Hematopoietic multipotent progenitor cell treated with erythropoietin and hydrocortisone succinate and interleukin-3 and kit ligand, for 8 days (in vitro differentiated cells): Measurements from ENCODE around the gene LRBA.

Source experiments
- DNase-seq: peaks from one replicate; pipeline ENCODE4 v3.0.0-alpha.2; 2015

Gene LRBA

GRCh38 chr4:150302553-150302952 lies 712.5 kb downstream of the LRBA start:
- DNase-seq, result peak; percentile 43

GRCh38 chr4:150299816-150300215 lies 715.3 kb downstream of the LRBA start:
- DNase-seq, result no peak

- peak; percentile 70 for DNase-seq
These were observed 717.1 kb downstream of the LRBA start for GRCh38 chr4:150297861-150298474.

- no peak for DNase-seq
These were observed 725.2 kb downstream of the LRBA start for GRCh38 chr4:150289881-150290280.

- no peak for DNase-seq
These were observed 725.9 kb downstream of the LRBA start for GRCh38 chr4:150289198-150289597.

- DNase-seq, result no peak
These were observed 728.4 kb downstream of the LRBA start for GRCh38 chr4:150286656-150287055.

- DNase-seq, result peak; percentile 11
These were observed 731.4 kb downstream of the LRBA start for GRCh38 chr4:150283689-150284088.

GRCh38 chr4:150280975-150281374 lies 734.1 kb downstream of the LRBA start:
- no peak for DNase-seq

GRCh38 chr4:150280081-150280895 lies 734.8 kb downstream of the LRBA start:
- DNase-seq, result no peak

- DNase-seq, result no peak
These were observed 736.9 kb downstream of the LRBA start for GRCh38 chr4:150278206-150278605.

- no peak for DNase-seq
These were observed 746.6 kb downstream of the LRBA start for GRCh38 chr4:150268444-150268843.

- DNase-seq, result no peak
These were observed 749.3 kb downstream of the LRBA start for GRCh38 chr4:150265806-150266205.

- DNase-seq, result no peak
These were observed 750.4 kb downstream of the LRBA start for GRCh38 chr4:150264595-150265161.

- DNase-seq, result no peak
These were observed 752.5 kb downstream of the LRBA start for GRCh38 chr4:150262611-150263010.

GRCh38 chr4:150261571-150261970 lies 753.5 kb downstream of the LRBA start:
- DNase-seq, result no peak

- DNase-seq, result no peak
These were observed 755.1 kb downstream of the LRBA start for GRCh38 chr4:150259861-150260567.

GRCh38 chr4:150258569-150258968 lies 756.5 kb downstream of the LRBA start:
- no peak for DNase-seq

GRCh38 chr4:150256841-150257730 lies 758.0 kb downstream of the LRBA start:
- DNase-seq, result no peak

GRCh38 chr4:150256225-150256620 lies 758.9 kb downstream of the LRBA start:
- no peak for DNase-seq

GRCh38 chr4:150255610-150256224 lies 759.4 kb downstream of the LRBA start:
- DNase-seq, result no peak

- no peak for DNase-seq
These were observed 761.0 kb downstream of the LRBA start for GRCh38 chr4:150253965-150254630.
